HG03060 (cell line): Measurements from ENCODE around the gene TOMM20.
"Not testable (repeated sequence)": the region's sequence is repeated elsewhere in the genome, so short reads cannot be mapped to it uniquely, and the experiment has no call there.

Experiments used
- ATAC-seq: cut with Tn5 transposase; IDR thresholded peaks from one replicate; pipeline ENCODE4 v1.9.1; 2021; ENCODE audit warnings: low read depth, moderate number of reproducible peaks; ENCODE audit not compliant: unreplicated experiment

Gene TOMM20

DNA sequence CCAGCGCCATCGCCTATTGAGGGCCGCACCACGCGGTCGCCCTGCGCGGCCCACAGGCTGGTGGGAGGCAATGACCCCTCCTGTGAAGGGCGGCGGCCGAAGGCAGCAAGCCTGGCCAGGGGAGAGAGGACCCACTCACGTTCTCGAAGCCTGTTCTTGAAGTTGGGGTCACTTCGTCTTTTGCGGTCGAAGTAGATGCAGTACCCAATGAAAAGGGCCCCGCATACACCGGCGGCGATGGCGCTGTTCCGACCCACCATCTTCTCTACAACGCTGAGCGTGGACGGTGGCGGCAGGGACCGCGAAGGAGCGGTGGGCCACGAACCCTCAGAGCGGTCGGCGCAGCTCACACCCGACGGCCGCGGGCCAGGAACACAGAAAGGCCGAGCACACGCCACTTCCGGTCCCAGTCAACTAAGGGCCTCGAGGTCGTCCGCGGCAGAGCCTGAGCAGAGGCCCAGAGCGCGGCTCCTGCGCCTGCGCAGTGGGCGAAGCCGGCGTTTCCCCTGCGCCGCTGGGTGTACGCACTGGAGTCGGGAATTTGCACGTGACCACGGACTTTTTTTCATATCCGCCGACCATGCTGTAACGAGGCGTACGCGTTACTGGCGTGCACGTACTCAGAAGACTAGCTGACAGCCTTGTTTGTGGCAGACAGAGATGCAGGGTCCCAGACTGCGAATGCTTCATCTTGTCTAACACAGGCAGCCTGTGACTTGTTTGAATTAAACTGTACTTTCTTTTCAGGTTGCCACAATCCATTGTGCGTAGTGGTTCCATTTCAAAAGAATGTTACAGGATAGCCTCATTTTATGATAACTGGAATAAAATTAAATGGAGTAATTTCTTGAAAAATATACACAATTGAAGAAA, at the start of gene TOMM20:
TSS of gene TOMM20 (minus strand) at position 382 of the 873 bp plus-strand sequence. CDS start at position 260, 122 bp downstream.
- ATAC-seq, result peak; percentile 73

DNA sequence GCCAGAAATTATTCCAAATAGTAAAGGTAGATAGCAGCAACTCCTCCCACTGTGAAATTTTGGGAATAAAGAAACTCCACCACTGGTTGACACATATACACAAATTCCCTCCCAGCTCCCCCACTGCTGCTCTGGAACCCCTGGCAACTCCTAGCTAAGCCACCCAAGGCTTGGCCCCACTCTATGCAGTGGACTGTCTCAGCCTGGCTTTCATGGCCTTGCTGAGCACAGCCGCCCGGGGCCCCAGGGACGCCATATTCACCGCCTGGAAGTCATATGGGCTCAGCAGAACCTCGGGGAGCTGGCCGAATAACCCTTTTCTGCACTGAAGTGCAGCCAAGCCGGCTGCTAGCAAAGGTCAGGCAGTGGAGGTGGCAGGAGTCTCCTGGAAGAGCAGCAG, 47.8 kb upstream of the TOMM20 start:
- ATAC-seq, result no peak

DNA sequence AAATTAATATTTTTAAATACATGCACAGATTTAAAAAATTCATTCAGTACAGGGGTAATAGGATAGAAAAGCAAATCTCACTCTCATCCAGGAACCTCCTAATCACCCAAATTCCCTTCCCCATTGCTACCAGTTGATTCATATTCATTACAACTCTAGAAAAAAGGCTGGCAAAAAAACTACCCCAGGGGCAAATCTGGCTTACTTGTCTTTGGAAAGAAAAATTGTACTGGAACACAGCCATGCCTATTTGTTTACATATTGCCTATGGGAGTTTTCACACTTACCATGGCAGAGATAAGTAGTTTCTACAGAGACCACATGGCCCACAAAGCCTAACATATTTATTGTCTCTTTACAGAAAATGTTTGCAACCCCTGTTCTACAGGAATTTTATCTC, 41.3 kb upstream of the TOMM20 start:
- ATAC-seq, result no peak

DNA sequence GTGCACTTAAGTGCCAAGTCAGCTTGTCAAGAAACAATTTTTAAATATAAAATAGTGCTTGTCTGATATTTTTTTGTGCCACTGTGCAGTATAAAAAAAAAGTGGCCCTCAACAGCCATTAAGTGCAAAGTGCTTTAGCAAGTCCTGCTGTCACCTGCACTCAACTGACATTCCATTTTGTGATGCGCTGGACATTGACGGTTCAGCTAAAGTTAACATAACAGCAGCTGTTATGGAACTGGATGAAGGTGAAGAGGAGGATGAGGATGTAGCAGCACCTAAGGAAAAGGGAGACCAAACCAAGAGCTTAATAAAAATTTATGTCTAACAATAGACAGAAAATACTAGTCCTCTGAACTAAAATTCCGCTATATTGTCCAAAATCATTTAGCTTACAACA, 39.7 kb upstream of the TOMM20 start:
- ATAC-seq, result no peak

DNA sequence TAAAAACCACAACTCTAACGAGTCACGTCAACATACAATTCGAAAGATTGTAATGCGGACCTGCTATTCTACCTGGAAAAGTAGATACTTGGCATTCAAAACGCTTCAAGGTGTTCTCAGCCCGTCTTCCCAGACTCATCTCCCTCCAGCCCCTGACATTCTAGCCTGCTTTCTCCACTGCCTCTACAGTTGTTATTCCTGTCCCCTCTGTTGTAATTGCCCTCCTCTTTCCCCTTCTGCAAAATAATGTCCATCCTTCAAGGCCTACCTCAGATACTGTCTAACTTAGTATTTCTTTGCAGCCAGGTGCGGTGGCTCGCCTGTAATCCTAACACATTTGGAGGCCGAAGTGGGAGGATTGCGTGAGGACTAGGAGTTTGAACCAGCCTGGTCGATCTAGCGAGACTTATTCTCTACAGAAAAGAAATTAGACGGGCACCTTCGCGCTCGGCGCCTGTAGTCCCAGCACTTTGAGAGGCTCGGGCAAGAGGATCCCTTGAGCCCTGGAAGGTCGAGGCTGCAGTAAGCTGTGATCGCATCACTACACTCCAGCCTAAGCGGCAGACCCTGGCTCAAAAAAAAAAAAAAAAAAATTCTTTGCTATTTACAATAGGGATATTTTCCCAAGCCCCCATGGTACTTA, 33.2 kb upstream of the TOMM20 start:
- no peak for ATAC-seq

DNA sequence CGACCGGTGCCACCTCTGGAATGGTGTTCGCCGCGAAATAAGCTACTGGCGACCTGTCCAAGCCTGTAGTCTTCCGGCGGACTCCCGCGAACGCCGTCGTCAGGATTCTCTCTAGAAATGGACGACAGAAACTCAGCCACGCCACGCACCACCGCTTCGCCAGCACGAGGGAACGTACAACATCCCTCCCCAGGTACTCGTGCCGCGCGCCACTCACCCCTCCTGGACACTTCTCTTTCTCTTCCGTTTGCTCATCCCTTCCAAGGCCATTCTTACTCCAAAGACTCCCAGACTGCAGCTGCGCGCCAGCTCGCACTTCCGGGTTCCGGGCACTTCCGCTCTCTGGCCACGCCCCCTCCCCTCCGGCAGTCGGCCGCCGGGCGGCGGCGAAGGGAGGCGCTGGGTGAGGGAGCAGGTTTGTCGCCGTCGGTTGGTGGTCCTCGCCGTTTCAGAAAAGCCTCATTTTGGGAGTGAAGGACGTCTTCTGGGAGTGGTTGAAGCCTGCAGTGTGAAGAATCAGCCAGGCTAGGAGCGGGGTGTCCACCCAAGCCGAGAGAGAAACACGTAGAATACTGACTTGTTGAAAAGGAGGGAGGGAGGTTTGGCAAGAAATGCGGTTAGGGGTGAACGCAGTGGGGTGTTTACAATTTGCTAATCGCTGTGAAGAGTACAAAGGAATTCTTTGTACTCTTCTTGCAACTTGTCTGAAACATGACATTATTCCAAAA, 32.5 kb upstream of the TOMM20 start, which contains the start of gene RBM34:
TSS of gene RBM34 (minus strand) at position 294 of the 728 bp plus-strand sequence. CDS start at position 270, 24 bp downstream.
- peak; percentile 57 for ATAC-seq

DNA sequence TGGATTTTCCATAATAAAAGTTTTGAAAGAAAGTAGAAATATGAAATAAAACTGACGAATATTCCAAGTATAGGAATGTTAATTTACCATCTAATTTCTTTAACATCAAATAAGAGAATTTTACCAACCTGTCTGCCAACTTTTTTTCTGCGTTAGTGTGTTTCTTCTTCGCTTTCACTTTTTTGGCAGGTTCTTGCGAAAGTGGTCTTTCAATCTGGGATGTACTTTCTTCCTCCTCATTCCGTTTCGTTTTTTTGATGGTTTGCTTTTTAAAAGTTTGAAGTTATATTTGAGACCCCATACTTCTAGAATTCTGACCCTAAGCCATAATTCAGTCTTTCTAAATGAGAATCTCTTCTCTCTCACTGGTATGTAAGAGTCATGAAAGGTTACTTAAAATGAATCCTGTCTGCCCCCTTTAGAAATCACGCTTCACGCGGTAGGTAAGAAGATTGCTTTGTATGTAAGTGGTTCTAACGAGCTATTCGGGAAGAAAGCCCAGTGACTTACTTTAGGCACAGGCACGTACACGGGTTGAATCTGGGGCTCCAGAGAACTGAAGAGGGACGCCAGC, 31.8 kb upstream of the TOMM20 start:
- peak; percentile 27 for ATAC-seq

DNA sequence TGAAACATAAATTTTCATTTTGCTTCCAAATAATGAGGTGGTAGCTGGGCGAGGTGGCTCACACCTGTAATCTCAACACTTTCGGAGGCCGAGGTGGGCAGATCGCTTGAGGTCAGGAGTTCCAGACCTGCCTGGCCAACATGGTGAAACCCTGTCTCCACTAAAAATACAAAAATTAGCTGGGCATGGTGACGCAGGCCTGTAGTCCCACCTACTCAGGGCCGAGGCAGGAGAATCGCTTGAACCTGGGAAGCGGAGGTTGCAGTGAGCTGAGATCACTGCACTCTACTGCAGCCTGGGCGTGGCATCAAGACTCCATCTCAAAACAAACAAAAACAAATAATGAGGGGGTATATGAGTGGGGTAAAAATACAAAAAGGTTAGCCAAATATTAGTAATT, 31.3 kb upstream of the TOMM20 start:
- ATAC-seq, result not testable (repeated sequence)

DNA sequence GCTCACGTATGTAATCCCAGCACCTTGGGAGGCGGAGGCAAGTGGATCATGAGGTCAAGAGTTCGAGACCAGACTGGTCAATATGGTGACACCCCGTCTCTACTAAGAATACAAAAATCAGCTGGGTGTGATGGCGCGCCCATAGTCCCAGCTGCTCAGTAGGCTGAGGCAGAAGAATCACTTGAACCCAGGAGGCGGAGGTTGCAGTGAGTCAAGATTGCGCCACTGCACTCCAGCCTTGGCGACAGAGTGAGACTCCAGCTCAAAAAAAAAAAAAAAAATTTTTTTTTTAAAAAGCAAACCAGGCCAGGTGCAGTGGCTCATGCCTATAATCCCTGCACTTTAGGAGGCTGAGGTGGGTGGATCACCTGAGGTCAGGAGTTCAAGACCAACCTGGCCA, 30.6 kb upstream of the TOMM20 start:
- ATAC-seq, result not testable (repeated sequence)

DNA sequence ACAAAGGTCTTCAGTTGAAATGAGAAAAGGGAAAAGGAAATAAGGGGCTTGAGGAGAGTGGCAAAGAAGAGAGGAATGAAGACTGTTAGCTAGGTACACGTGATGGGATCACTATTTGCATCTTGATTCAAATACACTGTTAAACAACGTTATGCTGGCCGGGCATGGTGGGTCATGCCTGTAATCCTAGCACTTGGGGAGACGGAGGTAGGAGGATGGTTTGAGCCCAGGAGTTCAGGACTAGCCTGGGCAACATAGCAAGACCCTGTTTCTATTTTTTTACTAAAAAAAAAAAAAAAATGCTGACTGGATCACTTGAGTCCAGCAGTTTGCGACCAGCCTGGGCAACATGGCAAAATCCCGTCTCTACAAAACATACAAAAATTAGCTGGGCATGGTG, 30.0 kb upstream of the TOMM20 start:
- no peak for ATAC-seq

DNA sequence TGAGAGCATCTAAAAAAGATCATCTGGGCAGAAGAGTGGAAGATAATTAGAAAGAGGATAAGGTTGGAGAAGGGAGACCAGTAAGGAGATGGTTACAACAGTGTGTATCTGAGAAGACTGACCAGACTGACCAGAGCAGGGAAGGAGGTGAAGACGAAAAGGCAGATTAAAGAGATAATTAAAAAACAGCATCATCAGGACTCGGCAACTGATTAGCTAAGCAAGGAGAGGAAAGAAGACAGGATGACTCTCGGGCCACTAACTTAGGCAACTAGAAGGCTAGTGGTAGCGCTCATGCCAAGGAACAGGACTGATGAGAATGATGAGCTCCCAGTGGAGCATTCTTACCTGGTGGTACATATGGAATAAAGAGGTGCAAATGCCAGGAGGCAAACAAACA, 28.5 kb upstream of the TOMM20 start:
- no peak for ATAC-seq

DNA sequence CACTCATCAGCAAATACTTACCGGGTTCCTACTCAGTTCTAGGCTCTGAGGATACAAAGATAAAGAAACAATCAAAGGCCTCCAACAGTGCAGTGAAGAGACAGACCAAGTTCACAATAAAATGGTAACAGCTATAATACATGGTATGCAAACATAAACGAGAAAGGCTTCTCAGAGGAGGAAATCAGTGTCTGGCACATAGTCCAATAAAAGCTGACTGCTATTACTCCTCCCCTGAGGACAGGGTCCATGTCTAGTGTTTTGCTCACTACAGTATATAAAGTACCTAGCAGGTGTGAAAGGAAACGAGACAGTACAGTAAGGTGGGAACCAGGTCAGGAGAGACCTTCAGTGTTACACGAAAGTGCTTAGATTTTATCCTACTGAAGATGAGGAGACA, 28.1 kb upstream of the TOMM20 start:
- no peak for ATAC-seq

DNA sequence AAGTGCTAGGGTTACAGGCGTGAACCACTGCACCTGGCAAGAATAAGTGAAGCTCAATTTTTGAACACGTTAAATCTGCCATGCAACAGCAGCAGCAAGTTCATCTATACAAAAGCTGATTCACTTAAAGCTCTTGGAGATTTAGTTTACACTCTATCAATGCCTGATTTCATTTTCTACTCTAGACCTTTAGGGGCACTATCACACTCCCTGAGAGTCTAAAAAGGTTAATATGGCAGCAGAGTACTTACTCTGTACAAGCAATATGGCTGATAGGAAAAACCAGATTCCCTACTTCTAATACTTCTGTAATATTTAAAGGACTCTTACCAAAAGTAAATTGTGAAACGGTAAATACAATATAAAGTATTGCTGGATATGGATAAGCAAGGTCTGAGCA, 27.6 kb upstream of the TOMM20 start:
- no peak for ATAC-seq

DNA sequence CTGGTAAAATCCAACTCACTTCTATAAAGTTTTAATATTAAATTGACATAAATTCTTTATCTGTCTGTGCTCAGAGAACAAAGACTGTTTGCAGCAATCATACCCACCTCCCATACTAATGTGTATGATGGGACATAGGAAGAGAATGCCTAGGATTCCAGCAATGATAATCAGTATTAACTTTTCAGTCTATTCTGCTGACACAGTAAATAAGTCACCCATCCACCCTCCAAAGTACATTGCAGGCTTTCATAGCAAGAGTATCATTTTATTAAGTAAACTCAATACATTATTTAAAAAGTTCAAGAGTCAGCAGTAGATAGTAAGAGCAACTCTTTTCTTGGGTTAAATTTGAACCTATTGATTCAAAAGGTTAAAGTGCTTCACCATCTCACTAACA, 23.6 kb upstream of the TOMM20 start:
- ATAC-seq, result no peak

DNA sequence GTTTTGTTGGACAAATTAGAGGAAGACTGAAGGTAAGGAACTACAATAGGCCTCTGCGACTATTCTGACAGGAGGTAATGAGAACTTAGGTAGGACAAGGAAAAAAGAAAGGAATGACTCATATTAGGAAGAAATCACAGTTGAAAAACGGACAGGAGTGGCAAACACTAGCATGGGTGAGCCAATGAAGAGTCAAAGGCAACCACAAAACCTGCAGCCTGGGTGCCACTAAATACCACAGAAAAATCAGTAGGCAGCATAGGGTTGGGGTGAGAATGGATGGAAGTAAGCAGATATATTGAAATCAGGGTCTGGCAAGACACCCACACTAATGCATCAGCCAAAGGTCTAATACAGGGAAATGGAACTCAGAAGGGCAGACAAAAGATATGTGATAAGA, 22.4 kb upstream of the TOMM20 start:
- ATAC-seq, result no peak

DNA sequence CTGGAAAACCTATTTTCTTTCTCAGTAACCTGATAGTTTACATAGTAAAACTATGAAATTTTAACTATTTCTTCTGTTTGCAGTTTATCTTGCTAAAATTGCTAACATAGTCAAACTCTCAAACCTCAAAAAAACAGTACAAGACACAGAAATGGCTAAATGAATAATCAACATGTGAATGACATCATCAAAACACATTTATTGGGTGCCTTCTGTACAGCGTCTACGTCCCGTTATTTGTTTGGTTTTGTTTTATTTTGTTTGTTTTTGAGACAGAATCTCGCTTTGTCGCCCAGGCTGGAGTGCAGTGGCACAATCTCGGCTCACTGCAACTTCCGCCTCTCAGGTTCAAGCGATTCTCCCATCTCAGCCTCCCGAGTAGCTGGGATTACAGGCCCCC, 21.2 kb upstream of the TOMM20 start:
- no peak for ATAC-seq

DNA sequence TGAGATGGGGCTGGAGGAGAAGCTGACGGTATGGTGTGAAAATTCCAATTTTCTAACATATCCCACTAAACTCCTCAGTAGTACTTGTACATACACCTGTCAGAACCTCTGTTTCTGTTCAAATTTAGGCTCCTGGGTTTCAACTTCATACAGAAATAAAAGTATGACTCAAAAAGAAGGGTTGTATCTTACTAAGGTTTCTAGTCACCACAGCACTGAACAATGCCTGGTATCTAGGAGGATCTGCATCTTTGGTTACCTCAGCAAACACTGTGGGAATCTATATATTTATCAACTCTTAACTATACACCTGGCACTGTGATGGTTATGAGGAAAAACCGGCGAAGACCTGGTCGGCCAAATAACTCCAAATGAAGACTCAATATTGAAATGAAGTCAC, 18.6 kb upstream of the TOMM20 start:
- no peak for ATAC-seq

DNA sequence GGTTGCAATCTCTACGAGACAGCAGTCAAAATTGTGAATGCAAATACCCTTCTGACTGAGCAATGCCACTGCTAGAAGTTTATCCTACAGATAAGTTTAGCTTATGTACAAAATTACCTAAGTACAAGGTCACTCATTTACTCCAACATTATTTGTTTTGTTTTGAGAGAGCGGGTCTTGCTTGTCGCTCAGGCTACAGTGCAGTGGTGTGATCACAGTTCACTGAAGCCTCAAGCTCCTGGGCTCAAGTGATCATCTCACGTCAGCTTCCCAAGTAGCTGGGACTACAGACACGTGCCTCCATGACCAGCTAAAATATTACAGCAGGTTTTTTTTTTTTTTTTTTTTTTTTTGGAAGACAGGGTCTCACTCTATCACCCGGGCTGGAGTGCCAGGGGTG, 17.0 kb upstream of the TOMM20 start:
- no peak for ATAC-seq

DNA sequence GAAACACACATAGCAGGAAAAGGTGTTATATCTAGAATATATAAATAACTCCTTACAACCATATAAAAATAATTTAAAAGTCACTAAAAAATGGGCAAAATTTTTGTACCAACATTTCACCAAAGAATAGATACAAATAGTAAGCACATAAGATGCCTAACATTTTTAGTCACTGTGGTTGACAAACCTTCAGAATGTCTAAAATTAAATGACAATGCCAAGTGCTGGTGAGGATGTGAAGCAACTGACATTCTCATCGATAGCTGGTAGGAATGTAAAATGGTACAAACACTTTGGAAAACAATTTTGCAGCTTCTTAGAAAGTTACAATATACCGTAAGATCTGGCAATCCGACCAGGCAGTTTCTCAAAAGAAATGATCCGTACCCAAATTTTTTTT, 14.4 kb upstream of the TOMM20 start:
- no peak for ATAC-seq

DNA sequence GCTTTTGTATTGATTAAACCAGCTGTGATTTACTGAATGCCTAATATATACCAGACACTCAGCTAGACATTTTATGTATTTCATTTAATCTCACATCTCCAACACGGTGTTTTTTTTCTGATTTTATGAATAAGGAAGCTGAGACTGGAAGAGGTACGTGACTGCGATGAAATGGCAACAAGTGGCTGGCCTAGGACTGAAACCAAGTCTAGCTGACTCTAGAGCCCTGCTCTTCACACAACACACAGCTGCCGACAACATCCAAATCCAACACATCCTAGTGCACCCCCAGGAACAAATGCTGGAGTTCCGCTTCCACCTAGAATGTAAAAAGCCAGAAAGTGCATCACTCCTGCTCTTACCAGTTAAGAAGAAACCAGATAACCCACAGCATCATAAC, 10.7 kb upstream of the TOMM20 start:
- ATAC-seq, result no peak

DNA sequence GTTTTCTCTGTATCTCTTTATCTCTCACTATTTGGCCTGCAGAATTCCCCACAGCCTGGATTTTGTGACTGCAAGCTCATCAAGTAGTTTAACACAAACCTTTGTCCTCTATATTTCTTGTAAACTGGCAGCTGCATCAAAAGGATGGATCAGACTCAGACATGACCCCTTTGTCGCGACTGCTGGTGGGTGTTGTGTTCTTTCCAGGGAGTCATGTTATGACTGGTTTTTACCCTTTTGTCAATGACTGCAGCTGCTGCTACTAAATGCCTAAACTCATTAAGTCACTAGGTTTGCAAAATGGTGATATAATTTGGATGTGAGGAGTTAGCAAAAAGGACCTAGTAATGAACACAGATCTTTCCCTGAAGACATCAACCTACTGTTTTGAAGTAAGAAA, 10.2 kb upstream of the TOMM20 start:
- no peak for ATAC-seq
